ENCODE measurements around the gene OR1J1.

OR1J1 gene

DNA sequence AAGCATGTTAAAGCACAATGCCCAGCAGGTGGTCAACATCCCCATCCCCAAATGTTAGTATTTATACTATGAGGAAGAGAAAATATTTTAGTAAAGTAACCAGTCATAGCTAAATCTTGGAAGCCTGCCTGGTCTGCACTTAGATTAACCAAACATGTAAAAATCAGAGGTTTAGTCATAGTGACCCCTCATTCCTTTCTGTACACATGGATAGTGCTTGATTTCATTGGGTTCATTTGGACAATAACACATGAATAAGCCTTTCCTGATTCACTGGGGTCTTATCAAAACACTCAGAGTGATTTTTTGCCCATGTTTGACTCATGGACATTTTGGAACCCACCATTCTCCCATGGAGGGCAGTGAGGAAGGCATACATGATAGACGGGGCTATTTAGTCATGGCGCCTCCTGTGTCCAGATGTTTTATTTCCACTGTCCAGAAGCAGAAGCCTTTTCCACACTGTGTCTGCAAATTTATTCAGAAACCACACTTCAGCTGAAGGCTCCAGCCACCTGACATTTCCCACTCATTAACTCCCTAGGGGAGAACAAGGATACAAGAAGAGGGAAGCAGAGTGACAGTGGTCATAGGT, 32.5 kb downstream of the OR1J1 start:
- H3K4me3 ChIP-seq (ENCODE audit: low read depth, low read length), result no peak overlapping the region

DNA sequence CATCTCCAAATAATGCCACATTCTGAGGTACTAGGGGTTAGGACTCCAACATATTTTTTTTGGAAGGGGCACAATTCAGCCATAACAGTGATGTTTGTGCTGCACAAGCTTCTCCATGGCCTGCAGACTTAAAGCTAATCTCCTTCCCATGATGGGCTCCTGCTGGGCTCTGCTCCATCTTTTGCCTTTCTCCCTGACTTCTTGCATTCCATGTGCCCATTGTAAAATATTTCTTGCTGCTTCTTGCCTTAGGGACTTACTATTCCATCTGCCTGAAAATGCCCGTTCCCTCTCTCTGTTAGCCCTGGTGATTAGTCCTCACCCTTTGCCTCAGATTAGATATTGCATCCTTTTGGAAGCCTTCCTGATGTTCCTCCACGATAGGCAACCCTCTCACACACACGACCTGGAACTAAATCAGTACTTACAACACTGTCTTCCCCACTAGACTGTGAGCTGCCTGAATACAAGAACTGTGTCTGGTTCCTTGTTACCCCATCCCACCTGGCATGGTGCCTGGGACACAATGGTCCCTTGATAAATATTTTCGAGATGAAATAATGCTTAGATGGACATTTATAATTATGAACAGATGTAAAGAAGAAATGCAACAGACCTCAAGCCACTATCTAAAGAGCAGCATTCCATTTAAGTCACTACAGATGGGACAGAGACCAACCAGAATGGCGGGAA, 33.5 kb downstream of the OR1J1 start:
- H3K4me3 ChIP-seq (ENCODE audit: low read depth, low read length), result no peak overlapping the region

DNA sequence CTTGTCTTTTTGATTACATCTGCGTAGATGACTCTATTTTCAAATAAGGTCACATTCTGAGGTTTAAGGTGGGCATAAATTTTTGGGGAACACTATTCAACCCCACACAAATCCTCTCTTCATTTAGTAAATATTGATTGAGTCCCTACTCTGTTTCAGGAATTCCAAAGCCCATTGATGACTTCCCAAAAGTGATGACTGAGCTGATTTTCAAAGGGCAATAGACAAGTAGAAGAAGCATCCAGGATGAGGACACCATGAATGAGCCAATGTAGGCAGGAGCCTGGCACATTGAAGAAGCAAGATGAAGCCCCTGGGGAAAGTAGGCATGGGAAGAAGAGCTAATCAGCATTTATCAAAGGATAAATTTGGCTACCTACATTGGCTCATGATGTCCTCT, 35.2 kb downstream of the OR1J1 start:
- H3K4me3 ChIP-seq (ENCODE audit: low read depth, low read length), result no peak overlapping the region
